Liver (tissue), 3 donors: Measurements from ENCODE around the gene AFAP1L2.

ENCODE experiments used
- CTCF ChIP-seq: fragments of 150-350 bp; IDR thresholded peaks from 2 replicates; pipeline ENCODE4 v1.5.1; 2017; ENCODE audit warnings: improper control_type of control experiment, low read depth, low read length; ENCODE audit not compliant: missing input control
- GABPA ChIP-seq, 2 donors: IDR thresholded peaks in 1 of 2; conservative IDR thresholded peaks in 1 of 2; 2 replicates each; pipeline ENCODE4 v1.6.1; 2016; ENCODE audit warnings: antibody characterized with exemption in 2 of 2, mild to moderate bottlenecking in 1 of 2, moderate library complexity in 1 of 2
- MAX ChIP-seq: IDR thresholded peaks from 2 replicates; pipeline ENCODE4 v1.6.1; 2016; ENCODE audit warnings: antibody characterized with exemption
- donor health status: healthy.
- donor health status: healthy.

DNA sequence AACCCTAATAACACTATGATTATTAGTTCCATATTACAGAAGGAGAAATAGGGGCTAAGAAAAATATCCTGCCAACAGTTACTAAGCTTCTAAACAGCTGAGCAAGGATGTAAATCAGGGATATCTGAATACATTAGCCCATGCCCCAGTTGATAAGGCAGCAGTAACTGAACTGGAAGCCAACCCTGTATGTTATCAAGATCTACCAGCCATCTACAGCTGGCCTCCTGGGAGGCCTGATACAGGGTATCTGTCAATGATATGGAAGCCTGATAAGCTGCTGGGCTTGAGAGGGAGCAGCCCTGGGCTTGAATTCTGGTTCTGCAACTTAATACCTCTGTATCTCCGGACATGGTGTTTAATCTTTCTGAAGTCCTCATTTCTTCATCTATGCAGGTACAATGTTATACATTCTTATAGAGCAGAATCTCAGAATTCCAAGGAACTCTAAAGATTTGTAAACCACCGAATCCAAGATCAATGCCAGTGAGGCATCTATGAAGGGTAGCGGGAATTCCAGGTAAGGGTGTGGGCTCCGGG, 37.9 kb upstream of the AFAP1L2 start:
- TF ChIP-seq GABPA (IDR thresholded peaks at IDR 0.05 in 1 of 2, conservative IDR thresholded peaks at IDR 0.05 in 1 of 2) (no peak), CTCF (no peak), MAX (no peak)
